HL-60/S4 treated with phorbol 12-myristate 13-acetate at 8.2 ng/mL for 4 days and 3 days (cell line): ENCODE results near the gene INHBA.

Experiments used
- in situ Hi-C: fragments of 300-500 bp; cut with MboI; formaldehyde crosslinking; loops from 2 replicates; pipeline ENCODE4 v1.15.0; 2022; ENCODE audit warnings: low sequenced_read_pairs

Gene INHBA

GRCh38 chr7:41715000-41715399 is 12.1 kb upstream of the INHBA start:
- in situ Hi-C loops = loop anchor here (25.0 kb wide), 1 partner anchor 1378 kb away; no protein-coding TSS in a partner anchor

GRCh38 chr7:41711283-41712064 is 8.6 kb upstream of the INHBA start:
- in situ Hi-C loops = loop anchor here (25.0 kb wide), 1 partner anchor 1374 kb away; no protein-coding TSS in a partner anchor

GRCh38 chr7:41710838-41711237 is 7.9 kb upstream of the INHBA start:
- in situ Hi-C loops = loop anchor here (25.0 kb wide), 1 partner anchor 1374 kb away; no protein-coding TSS in a partner anchor

- in situ Hi-C loops = loop anchor here (25.0 kb wide), 1 partner anchor 1372 kb away; no protein-coding TSS in a partner anchor
These were observed 6.7 kb upstream of the INHBA start for GRCh38 chr7:41709621-41710020.

- in situ Hi-C loops = loop anchor here (25.0 kb wide), 1 partner anchor 1371 kb away; no protein-coding TSS in a partner anchor
These were observed 5.9 kb upstream of the INHBA start for GRCh38 chr7:41708581-41709358.

GRCh38 chr7:41706228-41706930 is 3.5 kb upstream of the INHBA start:
- in situ Hi-C loops = loop anchor here (25.0 kb wide), 1 partner anchor 1369 kb away; no protein-coding TSS in a partner anchor

- in situ Hi-C loops = loop anchor here (25.0 kb wide), 1 partner anchor 1368 kb away; no protein-coding TSS in a partner anchor
These were observed 2.4 kb upstream of the INHBA start for GRCh38 chr7:41705109-41705901.

GRCh38 chr7:41701068-41701941 is 1.6 kb downstream of the INHBA start:
- in situ Hi-C loops = loop anchor here (25.0 kb wide), 1 partner anchor 1364 kb away; no protein-coding TSS in a partner anchor

- in situ Hi-C loops = loop anchor here (25.0 kb wide), 1 partner anchor 1363 kb away; no protein-coding TSS in a partner anchor
These were observed 2.8 kb downstream of the INHBA start for GRCh38 chr7:41700044-41700471.

GRCh38 chr7:41699516-41699915 is 3.4 kb downstream of the INHBA start:
- in situ Hi-C loops = loop anchor here (25.0 kb wide), 1 partner anchor 687 kb away; no protein-coding TSS in a partner anchor

GRCh38 chr7:41698726-41699125 is 4.2 kb downstream of the INHBA start:
- in situ Hi-C loops = loop anchor here (25.0 kb wide), 1 partner anchor 686 kb away; no protein-coding TSS in a partner anchor

GRCh38 chr7:41698114-41698513 is 4.8 kb downstream of the INHBA start:
- in situ Hi-C loops = loop anchor here (25.0 kb wide), 1 partner anchor 686 kb away; no protein-coding TSS in a partner anchor

GRCh38 chr7:41696323-41696916 is 6.5 kb downstream of the INHBA start:
- in situ Hi-C loops = loop anchor here (25.0 kb wide), 1 partner anchor 684 kb away; no protein-coding TSS in a partner anchor

- in situ Hi-C loops = loop anchor here (25.0 kb wide), 1 partner anchor 683 kb away; no protein-coding TSS in a partner anchor
These were observed 7.1 kb downstream of the INHBA start for GRCh38 chr7:41695661-41696322.

- in situ Hi-C loops = loop anchor here (25.0 kb wide), 1 partner anchor 682 kb away; no protein-coding TSS in a partner anchor
These were observed 8.4 kb downstream of the INHBA start for GRCh38 chr7:41694495-41694894.

GRCh38 chr7:41693150-41693997 is 9.5 kb downstream of the INHBA start:
- in situ Hi-C loops = loop anchor here (25.0 kb wide), 1 partner anchor 681 kb away; no protein-coding TSS in a partner anchor
